ENCODE data around the gene EDAR.

- TF ChIP-seq FOXM1 (IDR thresholded peaks at IDR 0.05; ENCODE audit: low read depth) (no peak), CTCF (IDR thresholded peaks at IDR 0.05) (no peak)
These were observed 28.0 kb upstream of the EDAR start for GRCh38 chr2:109017017-109017416.
